Fibroblast of gingiva (primary cell): ENCODE data around the gene ANKIB1.
"Not testable (repeated sequence)": the region's sequence is repeated elsewhere in the genome, so short reads cannot be mapped to it uniquely, and the experiment has no call there.

ENCODE experiments used
- DNase-seq: peaks from one replicate; pipeline ENCODE4 v3.0.0-alpha.2; 2011; ENCODE audit warnings: low read depth

Gene ANKIB1

DNA sequence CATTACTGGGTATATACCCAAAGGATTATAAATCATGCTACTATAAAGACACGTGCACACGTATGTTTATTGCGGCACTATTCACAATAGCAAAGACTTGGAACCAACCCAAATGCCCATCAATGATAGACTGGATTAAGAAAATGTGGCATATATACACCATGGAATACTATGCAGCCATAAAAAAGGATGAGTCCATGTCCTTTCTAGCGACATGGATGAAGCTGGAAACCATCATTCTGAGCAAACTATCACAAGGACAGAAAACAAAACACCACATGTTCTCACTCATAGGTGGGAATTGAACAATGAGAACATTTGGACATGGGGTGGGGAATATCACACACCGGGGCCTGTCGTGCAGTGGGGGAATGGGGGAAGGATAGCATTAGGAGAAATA is 164.4 kb downstream of the ANKIB1 start:
- not testable (repeated sequence) for DNase-seq

DNA sequence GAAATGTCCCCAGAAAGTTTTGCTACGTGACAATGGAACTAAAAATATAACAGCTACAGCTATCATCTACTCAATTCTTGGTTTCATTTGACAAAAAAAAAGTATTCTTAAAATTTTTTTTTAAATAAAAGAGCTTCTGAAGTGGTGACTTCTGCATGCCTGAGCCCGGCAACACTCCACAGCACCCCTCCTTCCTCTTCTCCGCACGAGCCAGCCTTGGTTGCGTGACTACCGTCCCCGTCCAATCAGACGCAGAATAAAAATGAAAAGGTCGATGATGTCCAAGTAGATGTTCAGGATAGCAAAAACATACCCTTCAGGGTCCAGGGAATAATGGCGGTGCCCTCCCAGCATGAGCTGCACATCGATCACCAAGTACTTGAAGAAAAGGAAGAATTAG is 167.0 kb downstream of the ANKIB1 start:
- no peak for DNase-seq

DNA sequence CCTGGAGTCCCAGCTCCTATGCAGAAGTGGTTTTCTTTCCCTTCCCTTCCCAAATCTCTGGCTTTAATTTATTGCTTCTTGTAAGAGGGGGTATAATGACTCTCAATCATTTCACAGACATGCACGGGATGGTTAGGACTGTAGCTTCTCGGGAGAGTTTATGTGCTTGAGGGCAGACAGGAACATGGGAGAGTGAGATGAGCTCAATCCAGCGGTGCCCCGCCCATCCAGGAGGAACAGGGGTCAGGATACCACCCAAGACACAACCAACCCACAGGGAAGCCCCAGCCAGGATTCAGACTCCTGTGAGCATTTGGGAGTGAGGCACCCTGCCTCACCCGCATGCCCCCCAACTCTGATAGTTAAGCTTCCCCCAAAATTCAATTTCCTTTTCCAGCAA is 167.8 kb downstream of the ANKIB1 start:
- DNase-seq, result no peak

DNA sequence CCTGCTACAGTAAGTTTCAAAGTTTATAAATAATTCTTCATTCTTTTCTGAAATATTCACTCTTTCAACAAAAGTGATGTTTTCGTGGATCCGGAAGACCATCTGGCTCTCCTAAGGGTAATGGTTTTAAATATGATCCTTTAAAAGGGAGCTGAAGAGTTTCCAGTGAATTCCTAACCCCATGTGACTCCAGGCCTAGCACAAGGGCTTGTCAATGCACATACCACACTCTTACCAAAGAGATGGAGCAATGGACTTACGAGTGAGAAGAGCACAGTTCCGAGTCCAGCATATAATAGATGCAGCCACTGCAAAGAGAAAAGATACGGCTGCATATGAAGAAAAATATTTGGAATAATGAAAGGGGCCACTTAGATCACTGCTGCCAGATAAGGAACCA is 169.5 kb downstream of the ANKIB1 start:
- DNase-seq, result peak; percentile 75

DNA sequence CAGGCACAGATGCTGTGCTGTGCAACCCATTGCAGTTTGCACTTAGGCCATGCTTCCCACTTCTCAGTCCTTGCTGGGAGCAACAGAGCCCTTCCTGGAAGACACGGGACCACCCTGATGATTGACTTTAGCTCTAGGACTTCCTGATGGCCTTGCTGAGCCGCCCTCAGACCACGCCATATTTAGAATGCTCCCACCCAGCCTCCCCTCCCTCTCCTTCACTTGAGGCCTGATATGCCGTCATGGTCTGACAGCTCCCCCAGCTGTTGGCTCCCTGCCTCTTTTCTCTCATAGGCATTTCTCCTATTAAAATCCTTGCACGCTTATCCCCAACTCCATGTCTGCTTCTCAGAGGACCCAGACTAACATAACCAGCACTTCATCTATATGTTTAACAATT is 172.1 kb downstream of the ANKIB1 start:
- no peak for DNase-seq

DNA sequence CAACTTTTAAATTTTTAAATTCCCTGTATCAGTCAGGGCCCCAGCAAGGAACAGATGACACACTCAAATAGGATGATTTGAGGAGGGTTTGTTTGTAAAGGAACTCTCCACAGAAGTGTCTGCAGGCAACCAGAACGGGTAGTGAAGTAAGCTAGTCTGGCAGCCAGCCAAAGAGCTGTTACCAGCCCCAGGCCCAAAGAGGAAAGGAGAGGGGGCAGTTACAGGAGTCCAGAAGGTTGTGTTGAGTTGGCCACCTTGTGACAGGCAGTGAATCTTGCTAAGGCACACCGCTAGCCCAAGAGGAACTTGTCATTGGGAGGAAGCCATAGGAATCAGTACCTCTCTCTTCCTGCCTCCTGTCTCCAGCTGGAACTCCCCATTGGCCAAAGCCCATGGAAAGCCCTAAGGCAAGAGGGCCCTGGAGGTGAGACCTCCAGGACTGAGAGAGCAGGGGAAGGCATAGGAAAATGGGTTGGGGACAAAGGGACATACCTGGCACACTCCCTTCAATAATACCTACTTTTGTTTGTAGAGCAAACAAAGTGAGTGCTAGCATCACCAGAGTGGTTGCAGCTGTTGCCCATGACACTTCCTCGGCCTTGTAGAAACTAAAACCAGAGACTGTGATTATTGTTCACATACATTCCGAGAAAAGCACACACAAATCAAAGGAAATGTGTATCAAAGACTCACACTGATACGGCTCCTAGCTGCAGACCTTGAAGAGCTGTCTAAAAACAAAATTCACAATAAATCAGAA is 176.1 kb downstream of the ANKIB1 start:
- no peak for DNase-seq

DNA sequence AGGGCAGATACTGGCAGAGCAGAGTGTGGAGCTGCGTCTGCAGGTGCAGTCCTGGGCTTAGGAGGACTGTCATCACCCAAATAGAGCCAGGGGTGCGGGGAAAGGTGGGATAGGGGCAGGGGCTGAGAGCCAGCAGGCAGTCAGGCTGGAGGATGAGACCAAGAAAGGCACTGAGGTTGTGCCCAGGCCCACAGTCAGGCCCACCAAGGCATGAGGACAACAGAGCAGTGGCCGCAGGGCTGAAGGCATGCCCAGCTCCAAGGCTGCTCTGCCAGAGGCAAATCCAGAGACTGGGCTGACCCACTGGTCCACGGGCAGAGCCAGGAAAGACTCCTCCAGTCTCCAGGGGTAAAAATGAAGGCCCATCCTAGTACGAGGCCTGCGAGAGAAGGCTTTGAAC is 177.2 kb downstream of the ANKIB1 start:
- no peak for DNase-seq

DNA sequence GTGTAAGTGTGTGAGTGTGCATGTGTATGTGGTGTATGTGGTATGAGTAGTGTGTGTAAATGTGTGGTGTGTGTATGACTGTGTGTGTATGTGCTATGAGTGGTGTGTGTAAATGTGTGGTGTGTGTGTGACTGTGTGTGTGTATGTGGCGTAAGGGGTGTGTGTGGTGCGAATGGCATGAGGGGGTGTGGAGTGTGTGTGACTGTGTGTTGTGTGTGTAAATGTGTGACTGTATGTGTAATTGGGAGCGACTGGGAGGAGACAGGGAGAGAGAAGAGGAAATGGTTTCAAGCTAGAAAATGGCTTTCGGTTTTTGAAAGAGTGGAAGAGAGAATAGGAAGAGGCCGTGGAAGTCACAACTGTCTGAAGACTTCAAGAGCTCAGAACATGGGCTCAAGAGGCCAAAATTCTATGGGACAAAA is 177.9 kb downstream of the ANKIB1 start:
- no peak for DNase-seq

DNA sequence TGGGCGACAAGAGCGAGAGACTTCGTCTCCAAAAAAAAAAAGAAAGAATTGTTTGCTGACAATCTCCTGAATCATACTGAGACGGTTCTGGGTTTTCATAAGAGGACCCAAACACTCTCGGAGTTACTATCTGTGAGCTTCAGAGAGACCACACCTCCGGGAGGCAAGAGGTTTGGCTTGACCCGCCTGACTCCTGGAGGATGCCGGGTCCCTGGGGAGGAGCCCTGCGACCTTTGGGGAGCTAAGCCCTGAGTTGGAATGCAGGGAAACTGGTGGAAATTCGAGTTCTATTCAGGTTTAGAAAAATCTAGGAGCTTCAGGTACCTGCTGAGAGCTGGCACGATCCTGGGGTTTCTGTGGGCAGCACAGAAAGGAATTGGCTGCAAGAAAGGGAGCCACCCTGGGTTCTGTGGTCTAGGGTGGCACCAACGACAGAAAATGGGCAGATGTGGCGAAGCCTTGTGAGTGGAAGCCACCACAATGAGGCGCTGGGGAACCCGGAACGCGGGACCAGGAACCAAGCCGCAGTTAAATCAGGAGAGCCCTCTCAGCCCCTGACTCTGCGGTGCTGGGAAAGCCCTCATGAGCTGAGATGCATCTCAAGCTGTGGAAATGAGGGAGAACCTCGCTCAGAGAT is 179.7 kb downstream of the ANKIB1 start:
- no peak for DNase-seq

DNA sequence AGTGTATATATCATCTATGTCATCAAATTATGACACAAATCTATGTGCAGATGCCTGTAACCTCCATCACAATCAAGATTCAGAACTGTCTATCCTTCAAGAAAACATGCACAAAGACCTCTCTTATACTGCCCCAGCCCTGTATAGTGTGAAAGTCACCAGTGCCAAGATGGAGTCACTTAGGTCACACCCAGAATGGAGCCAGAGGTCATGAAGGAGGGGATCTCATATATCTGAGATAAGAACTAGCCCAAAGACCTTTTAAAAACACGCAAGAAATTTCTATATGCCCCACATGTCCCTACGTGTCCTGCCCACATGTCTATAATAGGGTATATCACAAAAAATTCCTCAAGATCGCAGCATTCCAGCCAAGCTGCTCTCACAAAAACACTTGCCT is 181.4 kb downstream of the ANKIB1 start:
- DNase-seq, result no peak

DNA sequence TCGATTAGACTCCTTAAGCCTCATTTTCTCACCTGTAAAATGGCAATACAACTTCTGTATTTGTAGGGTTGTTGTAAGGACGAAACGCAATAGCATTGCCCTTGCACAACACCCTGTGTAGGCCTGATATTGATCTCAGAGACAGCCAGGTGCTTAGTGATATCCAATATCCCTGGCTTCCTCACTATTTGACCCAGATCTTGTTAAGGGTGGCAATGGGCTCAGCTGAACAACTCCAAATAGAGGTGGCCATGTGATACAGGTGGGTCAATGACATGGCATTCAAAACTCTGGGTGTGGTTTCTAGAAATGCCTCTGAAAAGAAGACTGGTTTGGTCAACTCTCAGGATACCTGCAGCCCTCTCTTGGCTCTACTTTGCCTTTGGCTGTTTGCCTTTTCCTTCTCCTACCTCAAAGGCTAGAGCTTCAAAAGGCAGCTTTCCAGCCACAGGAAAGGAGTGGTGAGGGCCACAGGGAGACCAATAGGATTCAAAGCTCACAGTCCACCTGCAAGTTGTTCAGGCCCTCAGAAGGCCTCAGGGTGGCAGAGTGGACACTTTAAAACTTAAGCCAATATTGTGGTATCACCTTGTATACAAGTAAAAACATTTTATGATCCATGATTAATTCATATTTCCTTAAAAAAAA is 186.6 kb downstream of the ANKIB1 start:
- no peak for DNase-seq

DNA sequence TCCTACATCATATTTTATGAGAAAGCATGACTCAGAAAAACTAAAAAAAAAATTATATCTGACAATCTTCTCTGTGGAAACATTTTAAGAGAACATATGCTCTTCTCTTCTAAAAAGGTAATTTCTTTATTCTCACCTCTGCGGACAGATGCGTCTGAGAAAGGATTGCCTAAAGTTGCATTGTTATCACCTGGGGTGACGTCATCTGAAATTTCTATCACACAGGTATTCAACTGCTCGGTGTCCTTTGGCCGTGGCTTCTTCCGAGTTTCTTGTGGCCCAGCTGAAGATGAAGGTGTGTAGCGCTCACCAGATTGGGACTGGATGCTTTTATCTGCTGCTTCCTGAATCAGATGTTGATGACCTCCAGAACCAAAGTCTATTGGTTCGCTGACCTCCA is 187.2 kb downstream of the ANKIB1 start:
- DNase-seq, result no peak

DNA sequence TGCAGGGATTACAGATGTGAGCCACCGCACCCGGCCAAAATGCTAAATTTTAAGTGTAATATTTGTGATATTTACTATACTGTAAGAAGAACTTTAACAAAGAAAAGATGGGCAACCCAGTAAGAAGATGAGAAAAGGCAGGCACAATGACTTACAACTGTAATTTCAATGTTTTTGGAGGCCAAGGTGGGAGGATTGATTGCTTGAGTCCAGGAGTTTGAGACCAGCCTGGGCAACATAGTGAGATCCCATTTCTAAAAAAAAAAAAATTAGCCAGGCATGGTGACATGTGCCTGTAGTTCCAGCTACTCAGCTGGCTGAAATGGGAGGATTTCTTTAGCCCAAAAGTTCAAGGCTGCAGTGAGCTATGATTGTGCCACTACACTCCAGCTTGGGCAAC is 189.8 kb downstream of the ANKIB1 start:
- no peak for DNase-seq

DNA sequence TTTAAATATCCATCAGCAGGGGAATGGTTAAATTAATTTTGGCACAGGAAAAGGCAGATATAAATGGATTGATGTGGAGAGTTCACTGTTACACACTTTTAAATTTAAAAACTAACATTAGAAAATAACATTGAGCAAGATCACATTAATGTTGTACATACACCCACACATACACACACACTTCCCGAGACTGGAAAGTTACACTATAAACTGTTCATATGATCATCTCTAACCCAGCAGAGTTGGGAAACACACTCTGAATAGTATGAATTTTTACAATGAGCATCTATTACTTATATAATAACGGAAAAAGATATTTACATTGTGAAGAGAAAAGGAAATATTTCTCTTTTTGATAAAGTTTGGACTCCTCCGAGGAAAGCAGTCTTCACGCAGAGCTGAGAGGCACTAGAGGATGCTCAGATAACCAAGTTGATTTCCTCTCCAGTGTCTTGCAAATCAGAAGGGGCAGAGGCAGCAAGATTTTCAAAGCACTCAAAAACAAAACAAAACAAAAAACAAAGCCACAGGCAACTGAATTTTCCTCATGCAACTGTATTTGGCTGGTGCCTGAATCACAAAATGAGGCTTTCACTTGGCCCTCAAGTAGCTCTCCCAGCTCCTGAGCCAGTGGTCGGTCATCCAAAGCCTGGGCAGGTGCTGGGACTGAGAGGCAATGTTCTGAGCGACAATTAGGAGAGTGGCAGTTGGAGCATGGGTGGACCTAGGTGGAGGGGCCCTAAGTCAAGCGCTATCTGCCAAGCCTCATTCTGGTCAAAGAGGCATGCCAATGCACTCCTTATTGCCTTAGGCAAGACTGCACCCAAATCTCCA is 191.1 kb downstream of the ANKIB1 start:
- no peak for DNase-seq

DNA sequence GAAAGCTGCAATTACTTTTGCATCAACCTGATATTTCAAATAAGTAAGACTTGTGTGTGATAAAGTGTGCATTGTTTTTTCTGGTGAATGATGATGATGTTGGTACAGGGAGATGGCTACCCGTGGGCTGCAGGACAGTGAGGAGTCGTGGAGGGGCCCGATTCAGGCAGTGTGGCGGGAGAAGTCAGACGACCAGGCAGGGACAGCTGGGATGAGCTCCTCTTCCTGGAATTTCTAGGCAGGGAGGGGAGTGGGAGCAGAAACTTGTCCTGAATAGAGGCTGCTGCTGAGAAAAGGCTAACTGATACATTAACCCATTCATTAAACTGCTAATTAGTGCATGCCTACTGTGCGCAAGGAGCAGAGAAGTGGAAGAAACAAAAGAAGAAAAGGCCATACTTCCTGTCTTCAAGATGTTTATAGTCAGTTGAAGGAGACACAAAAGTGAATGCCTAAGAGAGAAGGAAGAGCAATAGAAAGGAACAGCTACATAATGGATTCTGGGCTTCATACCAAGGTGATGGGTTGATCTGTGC is 192.2 kb downstream of the ANKIB1 start:
- DNase-seq, result no peak

DNA sequence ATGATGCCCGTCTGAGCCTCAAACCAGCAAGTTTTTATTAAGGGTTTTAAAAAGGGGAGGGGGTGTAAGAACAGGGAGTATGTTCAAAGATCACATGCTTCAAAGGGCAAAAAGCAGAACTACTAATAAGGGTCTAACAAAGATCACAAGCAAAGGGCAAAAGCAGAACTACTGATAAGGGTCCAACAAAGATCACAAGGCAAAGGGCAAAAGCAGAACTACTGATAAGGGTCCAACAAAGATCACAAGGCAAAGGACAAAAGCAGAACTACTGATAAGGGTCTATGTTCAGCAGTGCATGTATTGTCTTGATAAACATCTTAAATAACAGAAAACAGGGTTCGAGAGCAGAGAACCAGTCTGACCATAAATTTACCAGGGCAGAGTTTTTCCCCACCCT is 196.9 kb downstream of the ANKIB1 start:
- DNase-seq, result not testable (repeated sequence)

DNA sequence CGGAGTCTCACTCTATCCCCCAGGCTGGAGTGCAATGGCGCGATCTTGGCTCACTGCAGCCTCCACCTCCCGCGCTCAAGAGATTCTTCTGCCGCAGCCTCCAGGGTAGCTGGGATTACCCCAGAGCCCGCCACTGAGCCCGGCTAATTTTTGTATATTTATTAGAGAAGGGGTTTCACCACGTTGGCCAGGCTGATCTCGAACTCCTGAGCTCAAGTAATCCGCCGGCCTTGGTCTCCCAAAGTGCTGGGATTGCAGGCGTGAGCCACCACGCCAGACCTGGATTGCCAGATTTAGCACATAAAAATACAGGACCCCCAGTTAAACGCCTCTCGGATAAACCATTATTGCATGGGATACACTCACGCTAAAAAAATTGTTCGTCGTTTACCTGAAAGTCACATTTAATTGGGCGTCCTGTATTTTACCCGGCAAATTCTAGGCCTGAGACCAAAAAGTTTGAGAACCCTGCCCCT is 201.1 kb downstream of the ANKIB1 start:
- DNase-seq, result no peak

DNA sequence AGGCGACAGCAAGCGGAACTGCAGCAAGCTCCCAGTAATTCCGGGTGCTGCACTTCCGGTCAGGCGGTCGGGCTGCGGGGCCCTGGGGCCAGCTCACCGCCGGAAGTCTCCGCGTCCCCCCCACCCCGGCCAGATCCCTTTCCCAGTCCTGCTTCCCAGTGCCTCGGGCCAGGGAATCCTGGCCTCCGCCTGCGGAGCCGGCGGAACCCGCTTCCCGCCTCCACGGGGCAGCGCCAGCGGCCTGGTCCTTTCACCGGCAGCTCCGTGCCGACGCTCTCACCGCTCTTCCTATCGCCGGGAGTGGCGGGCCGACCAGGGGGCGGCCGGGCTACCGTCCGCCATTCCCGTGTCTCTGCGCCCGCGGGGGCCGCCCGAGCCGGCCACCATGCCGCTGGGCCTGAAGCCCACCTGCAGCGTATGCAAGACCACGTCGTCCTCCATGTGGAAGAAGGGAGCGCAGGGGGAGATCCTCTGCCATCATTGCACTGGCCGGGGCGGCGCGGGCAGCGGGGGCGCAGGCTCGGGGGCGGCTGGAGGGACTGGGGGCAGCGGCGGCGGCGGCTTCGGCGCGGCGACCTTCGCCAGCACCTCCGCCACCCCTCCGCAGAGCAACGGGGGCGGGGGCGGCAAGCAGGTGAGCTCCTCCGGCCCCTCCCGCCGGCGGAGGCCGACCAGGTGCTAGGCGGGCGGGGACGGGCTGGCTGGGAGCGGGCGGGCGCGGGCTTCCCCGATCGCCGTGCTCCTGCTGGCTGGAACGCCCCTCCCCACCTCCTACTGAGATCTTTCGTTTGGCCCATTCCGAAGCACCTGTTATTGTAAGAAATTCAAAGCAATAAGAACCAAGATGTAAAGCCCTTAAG is 201.8 kb downstream of the ANKIB1 start, which contains the start of gene GATAD1:
Gene GATAD1, plus strand, starts transcription at position 138 of the 860 bp plus-strand sequence. Its CDS starts 248 bp downstream, at position 386.
- peak; percentile 90 for DNase-seq

DNA sequence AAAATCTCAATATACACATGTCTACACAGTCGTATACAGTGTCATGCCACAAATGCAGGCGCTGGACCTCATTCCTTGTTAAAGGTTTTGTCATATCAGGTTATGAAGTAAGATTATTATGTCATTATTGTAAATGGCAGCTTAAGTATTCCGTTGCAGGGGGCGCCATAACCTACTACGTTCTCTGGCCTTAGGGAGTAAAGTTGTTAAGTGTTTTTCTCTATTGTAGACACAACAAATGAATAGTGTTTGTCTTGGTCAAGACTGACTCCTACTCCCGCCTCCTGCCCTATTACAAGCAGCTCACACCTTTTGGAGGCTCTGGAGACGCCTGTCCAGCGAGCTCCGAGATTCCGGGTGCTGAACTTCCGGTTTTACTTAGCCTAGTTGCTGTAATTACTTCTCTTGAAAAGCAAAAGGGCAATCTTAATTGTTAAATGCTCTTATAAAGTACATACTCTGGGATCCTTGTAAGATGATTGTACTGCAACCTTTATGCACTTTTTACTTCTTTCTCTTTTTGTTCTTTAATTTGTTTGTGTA is 202.5 kb downstream of the ANKIB1 start:
- peak; percentile 50 for DNase-seq
